ENCODE results near the gene SMAGP. TPM values are rescaled to one million over a fixed set of nuclear protein-coding genes. Genes with fewer than 3 reads are reported as not detected.
"Not testable (repeated sequence)": the region's sequence is repeated elsewhere in the genome, so short reads cannot be mapped to it uniquely, and the experiment has no call there.

The SMAGP gene
- total RNA-seq, 2 donors from 2014 or later: 2.3 to 3.8 TPM

GRCh38 chr12:51306507-51306906 lies 36.3 kb upstream of the SMAGP start:
- H3K27ac ChIP-seq: no peak overlapping the region
- no peaks in the 10 kb centered on the region for H3K9me3 ChIP-seq
- TF ChIP-seq, protein P1, sequence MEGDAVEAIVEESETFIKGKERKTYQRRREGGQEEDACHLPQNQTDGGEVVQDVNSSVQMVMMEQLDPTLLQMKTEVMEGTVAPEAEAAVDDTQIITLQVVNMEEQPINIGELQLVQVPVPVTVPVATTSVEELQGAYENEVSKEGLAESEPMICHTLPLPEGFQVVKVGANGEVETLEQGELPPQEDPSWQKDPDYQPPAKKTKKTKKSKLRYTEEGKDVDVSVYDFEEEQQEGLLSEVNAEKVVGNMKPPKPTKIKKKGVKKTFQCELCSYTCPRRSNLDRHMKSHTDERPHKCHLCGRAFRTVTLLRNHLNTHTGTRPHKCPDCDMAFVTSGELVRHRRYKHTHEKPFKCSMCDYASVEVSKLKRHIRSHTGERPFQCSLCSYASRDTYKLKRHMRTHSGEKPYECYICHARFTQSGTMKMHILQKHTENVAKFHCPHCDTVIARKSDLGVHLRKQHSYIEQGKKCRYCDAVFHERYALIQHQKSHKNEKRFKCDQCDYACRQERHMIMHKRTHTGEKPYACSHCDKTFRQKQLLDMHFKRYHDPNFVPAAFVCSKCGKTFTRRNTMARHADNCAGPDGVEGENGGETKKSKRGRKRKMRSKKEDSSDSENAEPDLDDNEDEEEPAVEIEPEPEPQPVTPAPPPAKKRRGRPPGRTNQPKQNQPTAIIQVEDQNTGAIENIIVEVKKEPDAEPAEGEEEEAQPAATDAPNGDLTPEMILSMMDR (IDR thresholded peaks at IDR 0.05): no peak
- H3K36me3 ChIP-seq: no peaks in the 10 kb centered on the region
- no peak overlapping the region for H3K4me3 ChIP-seq
- H3K27me3 ChIP-seq: no peaks in the 10 kb centered on the region
- DNase-seq (ENCODE audit: low spot score): no peak
- no peaks in the 10 kb centered on the region for H3K4me1 ChIP-seq

- not testable (repeated sequence) for H3K4me3 ChIP-seq; H3K27ac ChIP-seq; H3K36me3 ChIP-seq; DNase-seq (ENCODE audit: low spot score); H3K27me3 ChIP-seq; H3K9me3 ChIP-seq; H3K4me1 ChIP-seq
Observed at GRCh38 chr12:51300768-51301167, 30.6 kb upstream of the SMAGP start.

DNA sequence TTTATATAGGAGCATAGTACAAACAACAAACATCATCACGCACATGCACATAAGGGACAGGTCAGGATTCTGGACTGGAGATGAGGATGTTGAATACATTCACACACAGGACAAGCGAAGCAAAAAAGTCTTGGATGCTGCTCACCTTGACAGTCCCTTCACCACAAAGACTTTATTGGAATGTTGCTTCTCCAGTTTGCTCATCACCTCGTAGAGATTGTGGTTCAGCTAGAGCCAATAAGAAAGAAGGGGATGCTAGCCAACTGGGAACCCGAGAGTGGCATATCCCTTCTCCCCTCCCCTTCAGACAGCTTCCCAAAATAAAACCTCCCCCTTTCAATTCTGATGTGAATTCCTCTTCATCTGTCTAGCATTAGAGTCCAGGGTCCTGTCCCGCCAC lies 25.4 kb upstream of the SMAGP start:
- no peaks in the 10 kb centered on the region for H3K27me3 ChIP-seq
- DNase-seq (ENCODE audit: low spot score): no peak
- no peak overlapping the region for H3K4me3 ChIP-seq
- H3K9me3 ChIP-seq: no peaks in the 10 kb centered on the region
- no peak overlapping the region for H3K27ac ChIP-seq
- TF ChIP-seq, protein P1 (IDR thresholded peaks at IDR 0.05): no peak
- no peaks in the 10 kb centered on the region for H3K4me1 ChIP-seq
- no peaks in the 10 kb centered on the region for H3K36me3 ChIP-seq

GRCh38 chr12:51294097-51294496 lies 23.9 kb upstream of the SMAGP start:
- H3K27me3 ChIP-seq; H3K9me3 ChIP-seq; H3K4me1 ChIP-seq; DNase-seq (ENCODE audit: low spot score); H3K36me3 ChIP-seq; H3K4me3 ChIP-seq; H3K27ac ChIP-seq: not testable (repeated sequence)

DNA sequence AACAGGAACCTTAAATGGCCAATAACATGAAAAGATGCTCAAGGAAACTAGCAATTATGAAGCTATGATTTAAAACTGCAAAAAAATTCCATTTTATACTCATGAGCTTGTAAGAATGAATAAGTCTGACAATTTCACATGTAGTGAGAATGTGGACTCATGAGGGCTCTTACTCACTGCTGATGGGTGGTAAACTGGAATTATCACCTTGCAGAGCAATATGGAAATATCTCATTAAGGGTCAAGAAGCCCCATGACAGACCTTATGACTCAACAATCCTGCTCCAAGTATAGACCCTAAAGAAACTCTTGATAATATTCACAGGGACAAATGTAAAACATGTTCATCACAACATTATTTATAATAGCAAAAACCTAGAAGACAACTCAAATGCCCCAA lies 23.5 kb upstream of the SMAGP start:
- no peaks in the 10 kb centered on the region for H3K9me3 ChIP-seq
- no peak for DNase-seq (ENCODE audit: low spot score)
- no peak overlapping the region for H3K4me3 ChIP-seq
- TF ChIP-seq, protein P1 (IDR thresholded peaks at IDR 0.05): no peak
- no peaks in the 10 kb centered on the region for H3K4me1 ChIP-seq
- no peak overlapping the region for H3K27ac ChIP-seq
- H3K36me3 ChIP-seq: no peaks in the 10 kb centered on the region
- no peaks in the 10 kb centered on the region for H3K27me3 ChIP-seq

GRCh38 chr12:51291603-51292513 lies 21.6 kb upstream of the SMAGP start:
- not testable (repeated sequence) for H3K27ac ChIP-seq; H3K4me1 ChIP-seq; H3K4me3 ChIP-seq; H3K27me3 ChIP-seq; H3K36me3 ChIP-seq; H3K9me3 ChIP-seq; DNase-seq (ENCODE audit: low spot score)

DNA sequence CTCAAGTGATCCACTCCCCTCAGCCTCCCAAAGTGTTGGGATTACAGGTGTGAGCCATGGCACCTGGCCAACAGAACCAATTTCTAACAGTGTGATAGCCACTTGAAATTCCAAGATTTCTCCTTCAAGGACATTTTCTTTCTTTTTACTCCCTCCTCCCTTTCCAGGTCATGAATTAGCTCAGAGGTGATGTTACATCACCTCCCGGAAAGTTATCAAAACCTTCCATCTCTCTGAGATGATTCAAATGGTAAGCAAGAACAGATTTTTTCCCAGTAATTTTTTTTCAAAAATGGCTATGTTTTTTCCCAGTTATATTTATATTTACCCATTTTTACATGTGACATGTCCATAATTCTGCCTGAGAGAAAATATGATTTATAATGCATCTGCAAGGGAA lies 15.6 kb upstream of the SMAGP start:
- TF ChIP-seq, protein P1 (IDR thresholded peaks at IDR 0.05): no peak
- Histone ChIP-seq H3K4me3 (no peak overlapping the region), H3K4me1 (no peaks in the 10 kb centered on the region), H3K27me3 (no peaks in the 10 kb centered on the region), H3K27ac (no peak overlapping the region), H3K9me3 (no peaks in the 10 kb centered on the region), H3K36me3 (no peaks in the 10 kb centered on the region)
- DNase-seq (ENCODE audit: low spot score): no peak
